Measurements from ENCODE around the gene PLEKHG3.

GRCh38 chr14:64680714-64681065 is 23.5 kb upstream of the PLEKHG3 start:
- TF ChIP-seq CTCF (conservative IDR thresholded peaks at IDR 0.05; ENCODE audit: low read length): no peak
- no peak for TF ChIP-seq EZH2phosphoT487 (IDR thresholded peaks at IDR 0.05; ENCODE audit: borderline replicate concordance, low read depth, low read length)

Measured in OCI-LY7 (cell line).